ENCODE data around the gene CHM.
"Not testable (repeated sequence)": the region's sequence is repeated elsewhere in the genome, so short reads cannot be mapped to it uniquely, and the experiment has no call there.

Gene CHM

DNA sequence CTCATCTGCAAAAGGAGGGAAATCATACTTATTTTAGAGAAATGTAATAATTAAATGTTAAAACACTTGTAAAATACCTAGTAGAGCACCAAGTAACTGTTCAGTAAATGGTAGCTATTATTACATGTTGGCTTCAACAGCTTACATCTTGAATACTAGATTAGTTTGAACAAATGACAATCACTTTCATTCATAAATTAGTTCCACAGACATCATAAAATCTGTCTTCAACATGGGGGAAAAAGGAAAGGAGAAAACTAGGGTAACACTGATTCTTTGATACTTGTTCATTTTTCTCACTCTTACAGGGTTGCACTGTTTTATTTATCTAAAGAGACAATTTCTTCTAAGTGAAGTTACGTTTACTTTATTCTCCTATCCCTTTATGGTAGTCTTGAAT, 51.7 kb downstream of the CHM start:
- DNase-seq (ENCODE audit: low spot score) = no peak

DNA sequence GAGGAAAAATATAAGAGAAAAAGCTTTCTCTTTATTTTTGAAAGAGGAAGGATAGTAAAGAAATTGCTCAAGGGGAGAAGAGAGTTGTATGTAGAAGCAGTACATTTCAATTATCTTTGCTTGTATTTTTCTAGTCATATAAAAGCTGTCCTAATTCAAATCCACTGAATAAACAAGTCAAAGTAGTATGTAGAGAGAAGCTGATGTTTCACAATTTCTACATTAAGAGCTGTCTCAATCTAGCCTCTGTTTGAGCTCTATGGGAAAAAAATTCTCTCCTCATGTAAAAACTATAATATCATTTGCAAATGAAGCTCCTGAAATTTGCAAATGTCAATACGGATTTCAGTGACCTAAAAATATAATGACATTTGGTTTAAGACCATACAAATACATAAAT, 52.6 kb downstream of the CHM start:
- DNase-seq (ENCODE audit: low spot score) = no peak

DNA sequence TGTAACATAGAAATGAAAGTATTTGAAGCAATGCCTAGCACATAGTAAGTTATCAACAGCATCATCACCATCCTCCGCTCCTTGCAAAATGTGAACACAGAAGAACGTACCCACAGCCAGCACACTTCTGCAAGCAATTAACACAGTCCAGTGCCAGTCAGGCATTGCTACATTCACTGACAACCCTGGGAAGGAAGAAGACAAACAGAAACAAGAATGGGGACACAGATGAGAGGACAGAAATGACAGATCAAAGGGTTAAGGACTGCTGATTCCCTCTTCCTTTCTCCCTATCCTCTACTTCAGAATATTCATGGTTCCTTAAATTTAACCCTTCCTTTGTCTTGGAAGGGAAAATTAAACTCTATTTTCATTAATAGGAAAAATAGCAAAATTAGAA, 53.1 kb downstream of the CHM start:
- DNase-seq (ENCODE audit: low spot score) = no peak

DNA sequence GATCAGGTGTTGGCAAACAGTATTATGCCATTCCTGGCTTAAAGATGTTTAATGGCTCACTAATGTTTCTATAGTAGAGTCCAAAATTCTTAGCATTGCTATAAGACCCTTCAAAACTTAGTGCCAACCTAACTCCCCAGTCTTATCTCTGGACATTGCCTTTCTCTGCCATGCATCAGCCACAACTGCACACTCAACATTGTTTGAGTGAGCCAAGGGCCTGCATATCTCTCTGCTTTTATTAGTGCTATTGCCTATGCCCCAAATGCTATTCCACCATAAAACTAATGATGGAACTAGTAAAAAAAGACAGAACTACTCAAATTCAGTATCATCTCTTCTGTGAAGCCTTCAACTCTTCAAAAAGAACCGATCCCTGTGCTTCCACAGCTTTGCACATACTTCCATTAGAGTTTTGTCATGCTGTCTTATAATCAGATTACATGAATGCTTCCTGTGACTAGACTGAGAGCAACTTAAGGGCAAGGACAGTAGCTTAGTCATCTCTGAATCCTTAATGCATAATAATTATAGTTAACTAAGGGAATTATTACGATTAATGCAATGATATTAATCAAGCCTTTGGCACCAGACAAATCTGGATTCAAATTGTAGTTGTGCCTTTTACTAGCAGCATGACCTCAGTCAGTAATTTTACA, 53.7 kb downstream of the CHM start:
- DNase-seq (ENCODE audit: low spot score) = no peak

DNA sequence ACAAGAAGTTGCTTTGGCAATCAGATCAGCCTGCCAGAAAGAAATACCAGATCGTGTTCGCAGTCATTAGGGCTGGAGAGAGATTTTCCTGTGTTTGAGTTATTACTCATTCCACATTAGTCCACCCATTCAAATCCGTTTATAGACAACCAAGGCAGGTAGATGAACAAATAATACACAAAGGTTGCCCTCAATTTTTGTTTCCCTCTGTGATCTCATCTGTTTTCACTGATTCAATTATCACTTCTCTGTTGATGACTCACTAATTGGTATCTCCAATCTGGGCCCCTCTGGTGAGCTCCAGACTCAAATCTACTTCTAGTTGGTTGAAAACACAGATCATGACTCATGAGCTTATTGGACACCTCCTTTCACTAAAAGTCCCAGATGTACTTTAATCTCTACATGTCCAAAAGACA, 54.5 kb downstream of the CHM start:
- no peak for DNase-seq (ENCODE audit: low spot score)

DNA sequence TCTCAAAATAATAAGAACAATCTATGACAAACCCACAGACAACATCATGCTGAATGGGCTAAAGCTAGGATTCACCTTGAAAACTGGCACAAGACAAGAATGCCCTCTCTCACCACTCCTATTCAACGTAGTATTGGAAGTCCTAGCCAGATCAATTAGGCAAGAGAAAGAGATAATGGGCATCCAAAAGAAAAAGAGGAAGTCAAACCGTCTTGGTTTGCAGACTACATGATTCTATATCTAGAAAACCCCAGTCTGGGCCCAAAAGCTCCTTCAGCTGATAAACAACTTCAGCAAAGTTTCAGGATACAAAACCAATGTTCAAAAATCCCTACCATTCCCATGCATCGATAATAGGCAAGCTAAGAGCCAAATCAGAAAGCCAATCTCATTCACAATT, 59.0 kb downstream of the CHM start:
- no peak for DNase-seq (ENCODE audit: low spot score)

DNA sequence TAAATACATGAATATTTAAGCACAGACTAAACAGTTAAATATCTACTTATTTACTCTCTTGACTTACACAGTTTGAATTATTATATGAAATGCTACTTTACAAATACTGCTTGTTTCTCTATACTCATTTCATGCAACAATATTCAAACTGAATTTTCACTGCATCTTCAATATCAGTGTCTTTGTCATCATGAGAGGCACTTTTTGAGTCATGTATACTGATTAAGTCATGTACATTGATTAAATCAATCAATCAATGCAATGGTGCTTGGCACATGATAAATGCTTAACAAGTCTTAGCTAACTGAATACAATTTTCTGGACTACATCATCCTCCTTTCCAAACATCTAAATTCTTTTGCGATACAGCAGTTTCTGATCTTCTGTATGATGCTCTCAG, 67.1 kb downstream of the CHM start:
- no peak for DNase-seq (ENCODE audit: low spot score)

DNA sequence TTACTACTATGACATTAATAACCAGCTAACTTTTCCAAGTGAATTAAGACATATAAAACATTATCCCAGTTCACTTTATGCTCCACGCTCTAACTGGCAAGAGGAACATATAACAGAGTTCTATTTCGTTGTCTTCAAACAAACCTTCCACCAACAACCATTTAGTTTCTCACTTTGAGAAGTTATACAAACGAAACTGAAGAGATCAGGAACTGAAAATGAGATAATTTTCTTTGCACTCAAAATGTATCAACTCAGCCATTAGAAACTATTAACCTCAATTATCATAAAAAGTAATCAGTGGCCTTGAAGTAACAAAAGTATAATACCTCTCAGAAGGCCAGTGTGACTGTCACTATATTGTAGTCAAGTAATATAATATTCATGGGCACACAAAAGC, 70.1 kb downstream of the CHM start:
- no peak for DNase-seq (ENCODE audit: low spot score)

DNA sequence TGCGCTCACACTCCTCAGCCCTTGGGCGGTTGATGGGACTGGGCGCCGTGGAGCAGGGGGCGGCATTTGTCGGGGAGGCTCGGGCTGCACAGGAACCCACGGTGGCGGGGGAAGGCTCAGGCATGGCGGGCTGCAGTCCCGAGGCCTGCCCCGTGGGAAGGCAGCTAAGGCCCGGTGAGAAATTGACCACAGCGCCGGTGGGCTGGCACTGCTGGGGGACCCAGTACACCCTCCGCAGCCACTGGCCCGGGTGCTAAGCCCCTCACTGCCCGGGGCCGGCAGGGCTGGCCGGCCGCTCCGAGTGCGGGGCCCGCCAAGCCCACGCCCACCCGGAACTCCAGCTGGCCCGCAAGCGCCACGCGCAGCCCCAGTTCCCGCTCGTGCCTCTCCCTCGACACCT, 75.0 kb downstream of the CHM start:
- not testable (repeated sequence) for DNase-seq (ENCODE audit: low spot score)

DNA sequence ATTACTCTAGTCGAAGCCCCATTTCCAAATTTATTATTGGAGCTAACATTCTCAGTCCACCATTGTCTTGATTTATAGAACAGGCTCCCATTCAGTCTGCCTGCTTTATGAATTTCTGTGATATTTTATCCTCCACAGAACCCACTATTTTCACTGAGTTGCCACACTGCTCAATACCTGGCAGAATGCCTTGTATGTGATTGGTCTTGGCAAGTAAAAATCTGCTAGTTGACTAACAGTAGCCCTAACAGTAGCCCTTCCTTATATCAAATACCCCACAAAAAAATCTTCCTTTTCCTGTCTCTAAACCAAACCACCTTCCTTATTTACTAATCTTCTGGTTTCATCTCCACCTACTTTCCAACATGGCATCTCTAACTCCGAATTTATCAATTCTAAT, 82.6 kb downstream of the CHM start:
- no peak for DNase-seq (ENCODE audit: low spot score)

DNA sequence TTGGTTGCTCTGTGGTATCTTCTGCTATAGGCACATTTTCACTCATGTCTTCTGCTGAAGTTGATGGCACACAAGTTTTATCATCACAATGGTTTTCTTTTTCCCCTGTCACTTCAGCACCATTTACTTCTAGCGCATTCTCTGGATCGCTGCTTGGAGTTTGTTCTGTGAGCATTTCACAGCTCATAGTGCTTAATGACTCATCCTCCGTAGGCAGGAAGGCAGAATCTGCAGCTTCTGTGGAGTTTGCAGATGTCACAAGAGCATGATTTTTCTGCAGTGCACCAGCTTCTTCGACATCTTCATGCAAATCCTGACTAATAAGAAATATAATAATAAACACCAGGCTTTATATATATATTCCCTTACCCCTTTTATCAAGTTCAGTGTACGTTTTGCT, 83.6 kb downstream of the CHM start:
- no peak for DNase-seq (ENCODE audit: low spot score)

DNA sequence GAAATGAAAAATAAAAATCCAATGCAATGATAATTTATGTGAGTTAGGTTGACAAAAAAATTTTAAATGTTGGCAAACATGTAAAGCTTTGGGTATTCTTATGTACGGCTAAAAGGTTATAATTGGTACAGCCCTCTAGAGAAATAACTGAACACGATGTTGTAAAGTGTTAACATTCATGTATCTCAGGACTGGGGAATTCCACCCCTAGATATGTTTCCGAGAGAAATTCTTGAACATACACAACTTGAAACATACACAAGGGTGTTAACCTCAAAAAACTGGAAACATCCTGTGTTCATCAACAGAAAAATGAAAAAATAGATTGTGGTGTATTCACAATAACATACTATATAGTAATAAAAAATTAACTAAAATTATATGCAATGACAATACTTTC, 91.8 kb downstream of the CHM start:
- no peak for DNase-seq (ENCODE audit: low spot score)

DNA sequence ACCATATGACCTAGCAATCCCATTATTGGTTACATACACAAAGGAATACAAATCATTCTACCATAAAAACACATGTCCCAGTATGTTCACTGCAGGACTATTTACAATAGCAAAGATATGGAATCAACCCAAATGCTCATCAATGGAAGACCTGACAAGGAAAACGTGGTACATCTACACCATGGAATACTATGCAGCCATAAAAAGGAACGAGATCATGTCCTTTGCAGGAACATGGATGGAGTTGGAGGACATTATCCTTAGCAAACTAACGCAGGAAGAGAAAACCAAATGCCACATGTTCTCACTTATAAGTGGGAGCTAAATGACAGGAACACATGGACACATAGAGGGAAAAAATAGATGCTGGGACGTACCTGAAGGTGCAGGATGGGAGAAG, 102.6 kb downstream of the CHM start:
- DNase-seq (ENCODE audit: low spot score) = not testable (repeated sequence)

DNA sequence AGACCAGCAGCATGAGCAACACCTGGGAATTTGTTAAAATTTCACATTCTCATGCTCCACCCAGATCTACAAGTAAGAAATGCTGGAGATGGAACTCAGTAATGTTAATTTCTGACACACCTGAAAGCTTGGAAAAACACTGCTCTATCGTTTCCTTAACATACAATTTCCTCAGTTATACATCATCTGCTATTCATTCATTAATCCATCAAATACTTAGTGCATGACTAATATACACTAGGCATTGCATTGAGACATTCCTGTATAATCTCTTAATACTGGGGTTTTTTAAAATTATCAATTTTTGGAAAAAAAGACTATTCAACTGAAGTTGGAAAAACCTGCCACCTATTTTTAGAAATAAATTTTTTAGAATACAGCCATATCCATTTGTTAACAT, 106.1 kb downstream of the CHM start:
- no peak for DNase-seq (ENCODE audit: low spot score)

DNA sequence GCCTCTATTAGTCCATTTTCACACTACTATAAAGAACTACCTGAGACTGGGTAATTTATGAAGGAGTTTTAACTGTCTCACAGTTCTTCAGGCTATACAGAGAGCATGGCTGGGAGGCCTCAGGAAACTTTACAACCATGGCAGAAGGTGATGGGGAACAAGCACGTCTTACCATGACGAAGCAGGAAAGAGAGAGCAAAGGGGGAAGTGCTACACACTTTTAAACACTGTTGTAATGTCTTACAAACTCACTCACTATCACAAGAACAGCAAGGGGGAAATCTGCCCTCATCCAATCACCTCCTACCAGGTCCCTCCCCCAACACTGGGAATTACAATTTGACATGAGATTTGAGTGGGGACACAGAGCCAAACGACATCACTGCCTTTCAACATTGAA, 107.4 kb downstream of the CHM start:
- not testable (repeated sequence) for DNase-seq (ENCODE audit: low spot score)

DNA sequence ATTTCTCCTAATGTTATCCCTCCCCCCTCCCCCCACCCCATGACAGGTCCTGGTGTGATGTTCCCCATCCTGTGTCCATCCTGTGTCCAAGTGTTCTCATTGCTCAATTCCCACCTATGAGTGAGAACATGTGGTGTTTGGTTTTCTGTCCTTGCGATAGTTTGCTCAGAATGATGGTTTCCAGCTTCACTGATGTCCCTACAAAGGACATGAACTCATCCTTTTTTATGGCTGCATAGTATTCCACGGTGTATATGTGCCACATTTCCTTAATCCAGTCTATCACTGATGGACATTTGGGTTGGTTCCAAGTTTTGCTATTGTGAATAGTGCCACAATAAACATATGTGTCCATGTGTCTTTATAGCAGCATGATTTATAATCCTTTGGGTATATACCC, 113.0 kb downstream of the CHM start:
- not testable (repeated sequence) for DNase-seq (ENCODE audit: low spot score)

DNA sequence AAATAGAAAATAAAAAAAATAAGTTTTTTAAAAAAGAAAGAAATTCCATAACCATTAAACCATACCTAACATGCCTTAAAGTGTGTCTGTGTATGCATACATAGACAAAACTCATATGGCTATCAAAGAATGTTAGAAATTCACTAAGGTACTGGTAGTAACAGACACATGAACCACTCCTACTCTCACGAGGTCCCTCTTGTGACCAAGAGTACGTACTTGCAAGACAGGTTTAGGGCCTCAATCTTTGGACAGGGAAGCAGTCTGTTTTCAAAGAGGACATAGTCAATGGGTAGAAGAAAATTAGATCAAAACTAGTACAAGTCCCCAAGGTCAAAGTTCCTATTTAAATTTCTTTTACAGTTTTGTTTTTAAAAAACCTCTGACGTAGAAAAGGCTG, 117.3 kb downstream of the CHM start:
- no peak for DNase-seq (ENCODE audit: low spot score)

DNA sequence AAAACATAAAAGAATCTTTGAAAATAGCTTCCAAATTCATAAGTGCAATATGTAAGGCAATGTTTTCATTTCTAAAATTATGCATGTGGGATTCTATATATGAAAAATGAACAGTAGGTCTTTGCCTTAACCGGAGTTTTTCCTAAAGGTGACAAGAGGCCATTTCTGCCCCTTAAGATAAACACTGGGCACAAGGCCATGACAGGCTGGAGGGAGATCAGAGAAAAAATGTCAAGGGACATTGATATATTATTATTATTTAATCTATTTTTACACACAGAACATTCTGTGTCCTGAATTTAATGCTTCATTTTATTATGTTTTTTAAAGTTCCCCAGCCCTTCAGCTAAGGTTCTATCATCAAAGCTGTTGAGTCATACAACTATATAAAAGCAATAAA, 118.8 kb downstream of the CHM start:
- no peak for DNase-seq (ENCODE audit: low spot score)

DNA sequence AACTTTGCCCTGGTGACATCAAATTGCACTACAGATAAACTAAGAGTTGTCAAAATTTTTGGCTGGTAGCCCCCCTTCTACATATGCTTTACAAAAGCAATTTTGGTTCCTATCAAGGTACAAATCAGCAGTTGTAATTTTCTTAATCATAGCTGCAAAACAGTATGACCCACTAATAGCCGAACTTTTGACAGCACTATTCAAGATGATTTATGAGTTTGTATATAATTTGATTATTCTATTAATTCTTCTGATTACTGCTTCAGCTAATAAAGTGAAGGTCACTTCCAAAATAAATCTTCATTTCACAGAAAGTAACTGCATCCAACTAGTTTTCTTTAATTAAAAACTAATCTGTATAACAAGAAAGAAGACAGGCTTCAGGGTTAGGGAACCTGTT, 119.6 kb downstream of the CHM start:
- DNase-seq (ENCODE audit: low spot score) = no peak

DNA sequence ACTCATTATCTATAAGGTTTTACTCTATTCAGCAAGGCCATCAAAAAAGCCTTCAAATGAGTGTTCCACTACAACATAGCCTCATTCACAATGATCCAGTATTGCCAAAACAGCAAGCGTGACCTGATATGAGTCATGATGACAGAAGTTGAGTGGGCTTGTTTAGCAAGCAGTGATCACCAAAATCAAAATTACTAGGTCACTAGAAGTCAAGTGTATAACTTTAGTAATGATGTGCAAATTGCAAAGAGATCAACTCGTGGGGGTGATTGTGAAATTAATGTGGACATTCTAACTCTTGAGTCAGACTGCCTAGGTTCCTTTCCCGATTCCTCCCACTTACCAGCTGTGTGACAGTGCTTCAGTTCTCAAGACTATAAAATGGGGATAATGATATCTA, 124.5 kb downstream of the CHM start:
- no peak for DNase-seq (ENCODE audit: low spot score)

DNA sequence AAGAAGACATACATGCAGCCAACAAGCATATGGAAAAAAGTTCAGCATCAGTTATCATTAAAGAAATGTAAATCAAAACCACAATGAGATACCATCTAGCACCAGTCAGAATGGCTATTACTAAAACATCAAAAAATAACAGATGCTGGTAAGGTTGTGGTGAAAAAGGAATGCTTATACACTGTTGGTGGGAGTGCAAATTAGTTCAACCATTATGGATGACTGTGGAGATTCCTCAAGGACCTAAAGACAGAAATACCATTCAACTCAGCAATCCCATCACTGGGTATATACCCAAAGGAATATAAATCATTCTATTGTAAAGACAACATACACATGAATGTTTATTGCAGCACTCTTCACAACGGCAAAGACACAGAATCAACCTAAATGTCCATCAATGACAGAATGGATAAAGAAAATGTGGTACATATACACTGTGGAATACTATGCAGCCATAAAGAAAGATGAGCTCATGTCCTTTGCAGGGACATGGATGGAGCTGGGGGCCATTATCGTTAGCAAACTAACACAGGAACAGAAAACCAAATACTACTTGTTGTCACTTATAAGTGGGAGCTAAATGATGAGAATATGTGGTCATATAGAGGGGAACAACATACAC, 130.6 kb downstream of the CHM start:
- DNase-seq (ENCODE audit: low spot score) = not testable (repeated sequence)

DNA sequence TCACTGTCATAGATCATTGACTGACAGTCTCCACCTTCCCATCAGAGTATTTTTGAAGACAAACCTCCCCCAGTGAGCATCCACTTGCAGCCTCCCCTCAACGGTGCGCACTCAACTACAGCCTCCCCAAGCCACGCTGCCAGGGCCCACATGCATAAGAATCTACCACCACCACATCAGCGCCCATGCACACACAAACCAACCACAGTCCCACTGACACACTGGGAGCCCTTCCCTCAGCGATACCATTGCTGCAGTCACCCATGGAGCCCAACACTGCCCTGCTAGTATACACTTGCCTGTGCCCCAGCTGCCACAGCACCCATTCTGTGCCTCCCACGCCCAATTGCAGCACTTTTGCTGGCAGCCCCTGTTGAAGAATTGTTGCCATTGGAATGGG, 132.9 kb downstream of the CHM start:
- DNase-seq (ENCODE audit: low spot score) = no peak

DNA sequence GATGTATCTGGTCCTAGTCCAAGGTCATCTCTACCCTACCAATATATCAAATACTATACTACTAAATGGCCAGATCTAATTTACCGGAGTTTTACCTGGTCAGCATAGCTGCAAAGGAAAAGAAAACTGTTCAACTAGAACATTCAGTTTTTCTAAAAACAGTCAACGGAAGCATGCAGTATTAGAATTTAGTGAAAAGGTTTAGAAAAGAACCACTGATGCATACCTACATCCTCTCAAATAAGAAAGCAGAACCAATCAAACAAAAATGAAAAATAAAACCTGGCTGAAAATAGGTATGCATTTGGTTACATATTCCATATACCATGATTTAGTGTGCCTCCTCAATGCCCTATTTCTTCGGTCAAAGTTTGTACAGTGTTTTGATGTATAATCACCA, 140.0 kb downstream of the CHM start:
- DNase-seq (ENCODE audit: low spot score) = no peak

DNA sequence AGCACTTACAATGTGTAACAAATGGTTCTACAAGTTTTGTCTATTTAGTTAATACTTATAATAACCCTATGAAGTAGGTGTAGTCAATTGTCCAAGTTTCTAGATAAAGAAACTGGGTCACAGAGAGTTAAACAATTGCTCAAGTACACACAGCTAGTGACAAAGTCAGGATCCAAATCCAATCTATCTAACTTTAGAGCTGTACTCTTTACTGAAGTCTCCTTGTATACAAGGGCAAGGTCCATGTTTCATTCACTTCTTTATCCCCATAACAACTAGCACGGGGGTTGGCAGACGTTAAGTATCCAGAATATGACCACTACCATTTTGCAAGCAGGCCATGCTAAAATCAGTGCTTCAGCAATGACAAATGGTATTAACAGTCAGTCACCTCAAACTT, 141.0 kb downstream of the CHM start:
- DNase-seq (ENCODE audit: low spot score) = no peak

Measured in hematopoietic multipotent progenitor cell treated with erythropoietin and hydrocortisone succinate and interleukin-3 and kit ligand, for 17 days (in vitro differentiated cells).